B cell (primary cell): Measurements from ENCODE around the gene LZTFL1. TPM values are rescaled to one million over a fixed set of nuclear protein-coding genes. Genes with fewer than 3 reads are reported as not detected.

Experiments
- ATAC-seq: fragments of 200-7000 bp; cut with Tn5 transposase; one replicate; pipeline ENCODE4 v1.10.0; 2021; ENCODE audit warnings: low read depth, mild to moderate bottlenecking, moderate number of reproducible peaks, moderate library complexity
- CTCF ChIA-PET: fragments of 350-600 bp; sonication (Branson Sonifier 250); formaldehyde crosslinking; loops from one replicate; lab custom pipeline; 2021; ENCODE audit warnings: antibody characterized with exemption, inconsistent platforms; lab: Charles Lee
- POLR2A ChIA-PET: fragments of 350-600 bp; sonication (Branson Sonifier 250); formaldehyde crosslinking; loops from one replicate; lab custom pipeline; 2021; ENCODE audit warnings: antibody characterized with exemption; lab: Charles Lee
- DNase-seq: peaks from one replicate; pipeline ENCODE4 v3.0.0; 2013
- H2AFZ ChIP-seq: 2 replicates; pipeline ENCODE4 v1.6.1; 2012; ENCODE audit warnings: mild to moderate bottlenecking, low read depth, low read length; ENCODE audit not compliant: insufficient read depth, poor library complexity, severe bottlenecking
- H3K27ac ChIP-seq, 2 donors: 1 replicate in 1 of 2; 2 replicates in 1 of 2; pipeline ENCODE4 v1.5.1; 2012 to 2013; ENCODE audit warnings: low read length in 2 of 2, mild to moderate bottlenecking in 2 of 2, moderate library complexity in 1 of 2
- H3K27me3 ChIP-seq, 4 experiments: fragments of 200-600 bp in 1 of 4; sonication (generic) in 1 of 4; replicated peaks in 1 of 4; 1 replicate in 2 of 4; 2 replicates in 2 of 4; pipeline versions ENCODE4 v1.6.1 to v1.7.0; 2013 to 2016; ENCODE audit warnings: low read length in 3 of 4, mild to moderate bottlenecking in 2 of 4, mixed read lengths in 1 of 4, moderate library complexity in 1 of 4; ENCODE audit not compliant: insufficient read depth in 4 of 4, control insufficient read depth in 3 of 4; ENCODE audit errors: control extremely low read depth in 1 of 4
- H3K36me3 ChIP-seq, 2 experiments: replicated peaks in 1 of 2; 1 replicate in 1 of 2; 2 replicates in 1 of 2; pipeline versions ENCODE4 v1.6.1 to v1.7.1; 2013; ENCODE audit warnings: low read length in 1 of 2; ENCODE audit not compliant: insufficient read depth in 2 of 2, control insufficient read depth in 1 of 2; ENCODE audit errors: control extremely low read depth in 1 of 2, extremely low read depth in 1 of 2
- H3K4me1 ChIP-seq, 2 donors: fragments of 200-600 bp in 1 of 2; sonication (generic) in 1 of 2; 1 replicate in 1 of 2; 2 replicates in 1 of 2; pipeline versions ENCODE4 v1.5.1 to v1.6.1; 2013 to 2017; ENCODE audit warnings: low read length in 2 of 2; ENCODE audit not compliant: control insufficient read depth in 2 of 2, insufficient read depth in 2 of 2
- H3K4me2 ChIP-seq: replicated peaks from 2 replicates; pipeline ENCODE3; 2012; ENCODE audit warnings: mild to moderate bottlenecking, low read depth, low read length; ENCODE audit not compliant: poor library complexity, severe bottlenecking
- H3K4me3 ChIP-seq, 5 experiments: fragments of 200-600 bp in 1 of 5; sonication (generic) in 1 of 5; 1 replicate in 3 of 5; 2 replicates in 2 of 5; pipeline versions ENCODE4 v1.5.1 to v1.7.0; 2011 to 2016; ENCODE audit warnings: low read length in 4 of 5, mild to moderate bottlenecking in 4 of 5, low read depth in 2 of 5, control low read depth in 1 of 5, moderate library complexity in 1 of 5; ENCODE audit not compliant: insufficient read depth in 1 of 5; ENCODE audit errors: control extremely low read depth in 1 of 5, extremely low read depth in 1 of 5
- H3K79me2 ChIP-seq: fragments of 200-600 bp; sonication (generic); one replicate; pipeline ENCODE4 v1.6.0; 2016; ENCODE audit warnings: low read length; ENCODE audit not compliant: control insufficient read depth, insufficient read depth
- H3K9ac ChIP-seq: fragments of 200-600 bp; sonication (generic); 2 replicates; pipeline ENCODE4 v1.6.1; 2017; ENCODE audit warnings: mild to moderate bottlenecking, low read length, moderate library complexity
- H3K9me3 ChIP-seq, 3 donors: one replicate each; pipeline versions ENCODE4 v1.6.1 to v1.7.1; 2013; ENCODE audit warnings: low read length in 2 of 3; ENCODE audit not compliant: control insufficient read depth in 2 of 3, insufficient read depth in 1 of 3; ENCODE audit errors: control extremely low read depth in 1 of 3
- H4K20me1 ChIP-seq: 2 replicates; pipeline ENCODE4 v1.6.0; 2012; ENCODE audit warnings: mild to moderate bottlenecking, low read length; ENCODE audit not compliant: insufficient read depth, control insufficient read depth, poor library complexity, severe bottlenecking
- H3K27ac Mint-ChIP-seq: one replicate; pipeline ENCODE4 v1.8.0; 2021; ENCODE audit warnings: mixed read lengths
- H3K27me3 Mint-ChIP-seq: one replicate; pipeline ENCODE4 v1.8.0; 2021; ENCODE audit warnings: mixed read lengths
- H3K4me1 Mint-ChIP-seq: one replicate; pipeline ENCODE4 v1.8.0; 2021; ENCODE audit warnings: mixed read lengths
- H3K4me3 Mint-ChIP-seq: one replicate; pipeline ENCODE4 v1.8.0; 2021; ENCODE audit warnings: mixed read lengths
- H3K9me3 Mint-ChIP-seq: one replicate; pipeline ENCODE4 v1.8.0; 2022; ENCODE audit warnings: mixed read lengths; ENCODE audit not compliant: insufficient read depth
- CTCF ChIP-seq: fragments of 200-600 bp; IDR thresholded peaks from one replicate; pipeline ENCODE4 v1.8.0; 2022; ENCODE audit warnings: antibody characterized with exemption, mild to moderate bottlenecking
- EZH2 ChIP-seq: IDR thresholded peaks from 2 replicates; pipeline ENCODE4 v1.6.1; 2012; ENCODE audit warnings: borderline replicate concordance, low read depth, mild to moderate bottlenecking, moderate library complexity, low read length; ENCODE audit not compliant: insufficient read depth, poor library complexity, severe bottlenecking
- WGBS: methylation state at CpG from one replicate; pipeline ENCODE4 v1.1.5; 2013; ENCODE audit warnings: missing lambda C conversion rate; ENCODE audit not compliant: insufficient coverage; 5-methylcytosine and 5-hydroxymethylcytosine counted together
- intact Hi-C: fragments of 100-400 bp; cut with micrococcal nuclease; formaldehyde crosslinking; loops from one replicate; pipeline ENCODE4 v1.10.0; 2022
- polyA plus RNA-seq: library from polyadenylated mRNA; depleted of rRNA; stranded (reverse); fragments of >200 nt; gene quantifications from 2 replicates; pipeline ENCODE4 v1.2.3, GENCODE V29; 2012
- total RNA-seq, 2 donors: library from RNA; stranded (reverse); fragments of 120-200 nt in 1 of 2; gene quantifications; 1 replicate in 1 of 2; 2 replicates in 1 of 2; pipeline versions ENCODE4 v1.2.3 to v1.2.4, GENCODE V29; 2013 to 2022

LZTFL1 gene
- total and polyA plus RNA-seq, 2 donors (not counting 1 experiment from before 2014, with no cell fraction given), result 16.5 to 17.8 TPM

DNA sequence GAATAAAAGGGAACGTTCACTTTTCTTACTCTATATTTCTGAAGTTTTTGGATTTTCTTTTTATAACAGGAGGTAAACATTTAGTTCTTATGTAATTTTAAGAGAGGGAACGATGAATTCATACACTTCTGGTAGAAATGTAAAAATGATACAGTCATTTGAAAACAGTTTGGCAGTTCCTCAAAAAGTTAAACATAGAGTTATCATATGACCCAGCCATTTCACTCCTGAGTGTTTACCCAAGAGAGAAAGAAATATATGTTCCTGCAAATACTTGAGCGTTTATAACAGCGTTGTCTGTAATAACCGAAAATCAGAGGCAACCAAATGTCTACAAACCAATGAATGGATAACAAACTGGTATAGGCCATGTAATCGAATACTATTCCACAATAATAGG lies 23.6 kb upstream of the LZTFL1 start:
- Histone ChIP-seq H3K9ac (no peak overlapping the region), H3K27ac (no peak overlapping the region), H3K27me3 (no peaks in the 10 kb centered on the region), H4K20me1 (no peaks in the 10 kb centered on the region), H3K4me3 (no peak overlapping the region), H3K79me2 (no peaks in the 10 kb centered on the region), H3K36me3 (no peaks in the 10 kb centered on the region), H3K4me2 (no peak overlapping the region), H3K9me3 (peaks cover 0 to 5% (median 4%) of the 10 kb centered on the region in 3 donors), H3K4me1 (peaks cover 23 to 35% of the 10 kb centered on the region in 2 donors), H2AFZ (peak overlapping the region; percentile 7)
- H3K4me3 Mint-ChIP-seq, result peak overlapping the region; percentile 52
- no peak for ATAC-seq
- CTCF ChIA-PET, result no interaction called here
- POLR2A ChIA-PET, result no interaction called here
- peaks cover 39% of the 10 kb centered on the region for H3K4me1 Mint-ChIP-seq
- WGBS, result no CpG with 5 or more reads among the region's 6 CpGs
- intact Hi-C loops, result no loop called here
- peak overlapping the region; percentile 57 for H3K27ac Mint-ChIP-seq
- peaks cover 8% of the 10 kb centered on the region for H3K27me3 Mint-ChIP-seq
- peaks cover 6% of the 10 kb centered on the region for H3K9me3 Mint-ChIP-seq
- TF ChIP-seq CTCF (no peak), EZH2 (no peak)
- DNase-seq, result no peak

DNA sequence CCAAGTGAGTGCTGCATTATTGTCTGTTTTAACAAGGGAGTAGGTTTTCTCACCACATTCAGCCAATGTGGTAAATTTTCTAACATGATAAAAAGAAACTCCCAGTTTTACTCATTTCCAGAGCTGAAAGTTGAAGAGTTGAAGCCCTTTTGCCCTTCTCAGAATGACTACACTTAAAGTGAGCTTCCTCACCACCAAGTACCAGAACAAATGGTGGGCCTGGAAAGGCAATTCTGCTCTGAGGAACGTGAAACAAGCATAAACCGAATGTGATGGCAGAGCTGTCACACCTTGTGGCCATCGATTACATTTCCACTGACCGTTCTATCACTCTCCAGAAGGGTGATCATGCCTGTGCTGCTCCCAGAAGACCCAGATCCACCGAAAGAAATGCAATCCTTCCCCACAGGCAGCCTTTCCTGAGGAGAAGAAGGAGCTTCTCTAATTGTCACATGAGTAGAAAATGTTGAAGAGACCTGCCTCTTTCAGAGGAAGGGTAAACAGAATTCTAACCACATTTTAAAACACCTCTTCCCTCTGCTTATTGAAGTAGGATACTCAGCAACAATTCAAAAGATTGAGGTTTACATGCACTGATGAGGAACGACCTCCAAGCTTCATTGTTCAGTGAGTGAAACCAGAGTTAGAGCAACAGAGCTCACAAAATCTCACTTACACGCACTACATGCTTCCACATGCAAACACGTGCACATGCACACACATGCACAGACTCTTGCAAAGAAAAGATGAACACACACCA lies 23.0 kb upstream of the LZTFL1 start:
- Histone ChIP-seq H3K27ac (peak overlapping the region in 1 of 2 donors; percentile 14), H3K4me3 (no peak overlapping the region), H3K36me3 (no peaks in the 10 kb centered on the region), H3K4me2 (no peak overlapping the region), H3K4me1 (peaks cover 19 to 29% of the 10 kb centered on the region in 2 donors), H3K27me3 (no peaks in the 10 kb centered on the region), H3K9ac (no peak overlapping the region), H3K9me3 (peaks cover 0 to 5% (median 4%) of the 10 kb centered on the region in 3 donors), H3K79me2 (no peaks in the 10 kb centered on the region), H2AFZ (peak overlapping the region; percentile 7), H4K20me1 (no peaks in the 10 kb centered on the region)
- WGBS, result 19% methylated on average over 5 of the region's 8 CpGs
- intact Hi-C loops, result no loop called here
- no peak for TF ChIP-seq EZH2
- no peak for TF ChIP-seq CTCF
- ChIA-PET CTCF (interaction anchor here (0.6 kb wide), 1 partner anchor 865 kb away, joined by 3 read pairs; no protein-coding TSS in a partner anchor), POLR2A (no interaction called here)
- H3K9me3 Mint-ChIP-seq, result peaks cover 6% of the 10 kb centered on the region
- peak overlapping the region; percentile 57 for H3K27ac Mint-ChIP-seq
- peaks cover 36% of the 10 kb centered on the region for H3K4me1 Mint-ChIP-seq
- H3K27me3 Mint-ChIP-seq, result peaks cover 8% of the 10 kb centered on the region
- peak overlapping the region; percentile 52 for H3K4me3 Mint-ChIP-seq
- ATAC-seq (no peak), DNase-seq (no peak)
